GM19351 (cell line): ENCODE measurements around the gene KIF12.
"Not testable (repeated sequence)": the region's sequence is repeated elsewhere in the genome, so short reads cannot be mapped to it uniquely, and the experiment has no call there.

Source experiments
- ATAC-seq: cut with Tn5 transposase; IDR thresholded peaks from one replicate; pipeline ENCODE4 v1.9.1; 2021; ENCODE audit warnings: mild to moderate bottlenecking, moderate library complexity; ENCODE audit not compliant: unreplicated experiment

Gene KIF12

DNA sequence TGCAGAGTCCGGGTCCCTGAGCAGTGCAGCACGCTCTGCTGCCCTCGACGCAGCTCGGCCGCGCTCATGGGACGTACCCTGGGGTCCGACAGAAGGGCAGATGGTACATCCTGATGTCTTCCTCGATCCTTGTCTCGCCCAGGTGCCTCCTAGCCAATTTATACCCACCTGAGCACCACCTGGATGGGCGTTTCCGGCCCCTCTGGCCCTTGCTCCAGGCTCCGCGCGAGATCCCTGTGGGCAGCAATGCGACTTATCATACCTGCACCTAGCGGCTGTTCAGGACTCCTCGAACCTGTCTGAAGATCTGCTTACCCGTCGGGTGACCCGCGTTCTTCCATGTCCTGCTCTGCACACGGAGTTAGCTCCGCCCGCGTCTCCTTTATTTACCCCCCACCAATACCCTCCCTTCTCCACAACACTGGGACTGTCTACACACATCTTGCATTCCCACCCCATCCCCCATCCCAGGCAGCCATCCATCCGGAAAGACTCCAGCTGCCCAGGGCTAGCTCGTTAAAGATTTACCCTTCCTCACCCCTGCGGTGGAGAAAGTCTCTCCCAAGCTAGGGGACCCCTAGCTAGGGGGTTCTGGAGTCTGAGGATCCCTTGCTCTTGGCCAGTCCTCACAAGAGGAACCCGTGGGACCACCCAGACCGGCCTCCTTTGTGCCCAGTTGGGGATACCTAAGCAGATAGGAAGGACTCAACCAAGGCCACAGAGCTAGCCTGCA, at the start of gene KIF12:
KIF12 (minus strand) TSS at position 357 of the 733 bp plus-strand sequence; CDS start at position 341, 16 bp downstream.
- ATAC-seq: no peak

GRCh38 chr9:114146735-114147134, 47.6 kb upstream of the KIF12 start:
- no peak for ATAC-seq

GRCh38 chr9:114143234-114143633, 44.1 kb upstream of the KIF12 start:
- no peak for ATAC-seq

DNA sequence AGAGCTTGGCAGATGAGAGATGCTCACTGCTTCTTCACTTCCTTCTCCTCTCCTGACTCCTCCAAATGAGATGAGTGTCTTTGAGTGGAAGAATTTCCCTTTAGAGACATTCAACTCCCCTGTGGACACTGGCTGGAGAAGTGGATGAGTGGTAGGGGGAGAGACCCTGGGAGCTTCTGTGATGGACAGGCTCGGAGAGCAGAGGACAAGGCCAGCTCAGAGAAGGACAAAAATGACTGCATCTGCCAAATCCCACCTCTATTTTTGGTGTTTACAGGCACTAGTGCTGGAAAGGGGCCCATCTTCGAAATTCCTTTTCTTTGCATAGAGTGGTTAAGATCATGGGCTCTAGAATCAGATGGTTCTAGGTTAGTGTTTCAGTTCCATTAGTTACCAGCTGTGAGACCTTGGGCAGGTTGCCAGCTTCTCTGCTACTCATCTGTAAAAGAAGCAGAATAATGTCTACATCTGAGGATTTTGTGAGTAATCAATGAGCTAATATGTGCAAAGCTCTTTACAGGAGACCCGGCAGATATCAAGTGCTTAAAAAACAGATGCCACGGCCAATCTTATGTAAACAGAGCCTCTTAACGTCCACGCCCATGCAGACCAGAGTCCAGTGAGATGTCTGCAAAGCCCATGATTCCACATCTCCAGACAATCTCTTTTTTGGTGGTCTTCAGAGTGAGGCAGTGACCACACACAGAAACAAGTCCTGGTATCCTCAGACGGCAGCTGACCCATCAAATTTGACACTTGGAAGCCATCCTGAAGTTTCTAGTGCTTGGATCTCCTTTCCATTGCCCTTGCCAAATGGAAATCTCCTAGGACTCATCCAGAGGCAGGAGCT, 42.7 kb upstream of the KIF12 start:
- no peak for ATAC-seq

DNA sequence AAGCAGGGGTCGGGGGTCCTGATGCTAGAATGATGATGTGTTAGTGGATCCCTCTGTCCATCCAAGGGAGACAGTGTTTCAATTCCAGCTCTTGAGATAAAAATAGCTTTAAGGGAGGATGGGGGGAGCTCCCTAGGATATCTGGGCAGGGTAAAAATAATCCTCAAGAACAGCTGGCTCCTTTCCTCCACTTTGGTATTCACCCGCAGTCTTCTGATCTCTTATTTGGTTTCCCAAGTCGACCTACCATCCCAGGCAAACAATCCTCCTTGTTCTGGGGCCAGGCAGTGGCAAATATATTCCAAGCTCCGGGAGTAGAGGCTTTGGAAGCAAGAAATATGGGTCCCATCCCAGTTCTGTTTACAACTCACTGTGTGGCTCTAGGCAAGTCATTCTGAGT, 41.8 kb upstream of the KIF12 start:
- ATAC-seq: no peak

DNA sequence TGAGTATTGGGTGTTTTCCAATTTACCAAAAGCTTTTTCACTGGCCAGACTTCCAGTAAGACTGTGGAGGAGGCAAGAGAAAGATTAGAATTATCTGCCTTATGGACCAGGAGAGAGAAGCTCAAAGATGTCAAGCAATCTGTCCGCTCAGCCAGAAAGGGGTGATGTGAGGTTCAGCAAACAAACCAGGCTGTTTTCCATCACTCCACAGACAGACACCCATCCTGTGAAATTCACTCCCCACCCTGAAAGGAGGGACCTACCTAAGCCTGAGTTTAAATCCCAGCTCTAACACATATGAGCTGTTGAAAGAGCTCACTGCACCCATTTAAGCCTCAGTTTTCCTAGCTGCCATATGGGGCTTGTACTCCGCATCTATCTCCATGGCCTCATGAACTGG, 41.3 kb upstream of the KIF12 start:
- ATAC-seq: no peak

DNA sequence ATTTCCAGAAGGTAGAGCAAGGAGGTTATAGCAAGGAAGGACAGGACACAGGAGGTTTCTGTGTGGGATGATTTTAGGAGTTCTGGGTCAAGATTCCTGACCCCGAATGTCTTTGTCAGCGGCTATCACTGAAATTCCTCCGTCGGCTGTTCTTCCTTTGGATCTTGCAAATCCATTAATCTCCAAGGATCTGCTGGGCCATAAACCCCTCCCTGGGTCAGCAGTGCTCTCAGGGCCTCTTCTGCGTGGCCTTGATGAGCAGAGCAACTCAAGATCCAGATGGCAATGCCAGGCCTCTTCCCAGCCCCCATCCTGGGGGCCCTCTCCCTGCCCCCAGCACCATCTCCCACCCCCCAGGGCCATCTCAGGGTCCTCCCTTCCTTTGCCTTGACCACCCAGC, 40.0 kb upstream of the KIF12 start:
- no peak for ATAC-seq

DNA sequence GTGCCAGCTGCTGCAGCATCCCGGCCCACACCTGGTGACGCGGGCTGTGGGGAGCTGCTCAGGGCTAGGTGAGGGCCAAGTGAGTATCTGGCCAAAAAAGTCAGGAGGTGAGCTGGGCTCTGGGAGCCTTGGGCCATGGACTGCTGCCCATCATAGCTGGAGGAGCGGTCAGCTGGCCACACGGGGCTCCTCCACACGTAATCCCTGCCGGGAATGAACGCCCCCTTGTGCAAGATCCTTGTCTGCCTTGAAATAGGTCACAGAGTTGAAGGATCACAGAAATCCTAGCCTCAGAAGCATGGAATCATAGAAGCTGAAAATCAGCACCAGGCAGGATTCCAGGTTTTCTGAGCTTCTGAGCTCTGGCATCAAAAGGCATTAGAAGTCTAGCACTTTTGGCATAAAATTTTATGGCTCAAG, 39.5 kb upstream of the KIF12 start:
- ATAC-seq: no peak

- ATAC-seq: no peak
Measured at GRCh38 chr9:114137831-114138230, 38.7 kb upstream of the KIF12 start.

- ATAC-seq: no peak
Measured at GRCh38 chr9:114134827-114135396, 35.8 kb upstream of the KIF12 start.

GRCh38 chr9:114132550-114132918, 33.4 kb upstream of the KIF12 start:
- no peak for ATAC-seq

- ATAC-seq: no peak
Measured at GRCh38 chr9:114131808-114132549, 32.9 kb upstream of the KIF12 start.

DNA sequence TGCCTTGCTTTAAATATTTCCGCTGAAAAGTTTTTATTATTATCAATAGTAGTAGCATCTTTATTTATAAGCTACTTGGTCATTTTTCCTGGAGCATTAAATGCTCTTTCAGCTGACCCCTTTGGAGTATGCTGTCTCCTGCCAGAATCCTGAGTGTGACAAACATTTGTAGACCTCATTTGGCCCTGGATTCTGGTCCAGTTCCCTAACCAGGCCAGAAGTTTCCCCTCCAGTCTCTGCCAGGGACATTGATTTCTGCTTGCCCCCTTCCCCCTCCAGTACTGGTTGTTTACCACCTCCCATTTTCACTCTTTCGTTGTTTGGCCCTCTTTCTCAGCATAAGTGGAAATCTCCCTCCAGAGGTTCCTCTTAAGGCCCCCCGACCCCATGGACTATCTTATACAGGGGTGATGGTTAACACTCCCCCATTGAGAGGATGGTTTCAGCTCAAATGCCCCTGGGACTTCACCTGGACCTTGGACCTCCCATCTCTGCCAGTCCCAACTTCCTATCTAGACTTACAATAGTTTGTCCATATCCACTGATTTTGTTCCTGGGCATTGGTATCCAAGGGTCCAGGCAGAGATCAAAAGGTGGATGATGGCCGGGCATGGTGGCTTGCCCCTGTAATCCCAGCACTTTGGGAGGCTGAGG, 31.7 kb upstream of the KIF12 start:
- no peak for ATAC-seq

GRCh38 chr9:114130141-114130540, 31.0 kb upstream of the KIF12 start:
- no peak for ATAC-seq

DNA sequence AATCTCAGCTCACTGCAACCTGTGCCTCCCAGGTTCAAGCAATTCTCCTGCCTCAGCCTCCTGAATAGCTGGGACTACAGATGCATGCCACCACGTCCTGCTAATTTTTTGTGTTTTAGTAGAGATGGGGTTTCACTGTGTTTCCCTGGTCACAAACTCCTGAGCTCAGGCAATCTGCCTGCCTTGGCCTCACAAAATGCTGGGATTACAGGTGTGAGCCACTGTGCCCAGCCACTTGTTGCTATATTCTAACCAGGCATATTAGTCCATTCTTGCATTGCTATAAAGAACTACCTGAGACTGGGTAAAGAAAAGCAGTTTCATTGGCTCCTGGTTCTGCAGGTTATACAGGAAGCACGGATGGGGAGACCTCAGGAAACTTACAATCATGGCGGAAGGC, 29.7 kb upstream of the KIF12 start:
- not testable (repeated sequence) for ATAC-seq

GRCh38 chr9:114126247-114127060, 27.4 kb upstream of the KIF12 start:
- ATAC-seq: no peak

DNA sequence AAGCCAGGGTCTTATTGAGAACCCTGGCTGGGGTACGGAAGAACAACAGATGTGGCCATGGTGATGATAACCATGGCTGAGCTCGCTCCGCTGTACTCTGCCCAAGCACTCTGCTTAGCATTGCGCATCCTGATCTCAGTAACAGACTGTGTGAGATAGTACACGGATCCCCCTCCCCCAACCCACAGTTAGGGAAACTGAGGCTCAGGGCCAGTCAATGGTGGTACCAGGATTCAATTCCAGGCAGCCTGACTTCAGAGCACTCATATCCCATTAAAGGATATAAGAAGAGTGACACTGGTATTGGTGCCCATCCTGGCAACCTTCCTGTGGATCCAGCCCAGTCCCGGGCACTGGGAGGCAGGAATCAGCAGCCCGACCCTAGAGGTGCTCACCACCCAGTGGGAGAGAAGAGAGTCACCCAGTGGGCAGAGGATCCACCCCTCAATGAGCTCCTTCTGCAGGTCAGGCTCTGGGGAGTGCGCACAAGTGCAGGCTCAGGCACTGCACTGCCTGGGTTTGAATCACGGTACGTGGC, 26.5 kb upstream of the KIF12 start:
- no peak for ATAC-seq

- ATAC-seq: no peak
Measured at GRCh38 chr9:114124666-114125475, 25.8 kb upstream of the KIF12 start.

DNA sequence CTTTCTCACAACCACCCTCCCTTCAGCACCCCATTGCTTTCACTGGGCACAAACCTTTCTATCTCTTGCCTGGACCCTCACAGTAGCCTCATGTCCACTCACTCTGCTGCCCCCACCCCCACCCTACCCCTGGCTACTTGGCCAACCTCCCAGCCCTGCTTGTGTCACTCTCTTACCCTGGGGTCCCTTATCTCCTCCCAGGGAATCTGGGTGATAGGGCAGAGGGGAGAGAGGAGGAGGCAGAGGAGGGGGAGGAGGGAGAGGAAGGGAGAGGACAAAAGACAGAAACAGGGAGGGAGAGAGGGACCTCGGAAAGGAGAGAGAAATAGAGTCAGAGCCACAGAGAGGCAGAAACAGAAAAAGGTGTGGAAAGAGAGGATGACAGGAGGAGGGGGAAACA, 25.0 kb upstream of the KIF12 start:
- no peak for ATAC-seq
